Right lobe of liver (tissue), 6 donors: ENCODE results near the gene CKS2. TPM values are rescaled to one million over a fixed set of nuclear protein-coding genes. Genes with fewer than 3 reads are reported as not detected.

Source experiments
- ATAC-seq, 4 donors: fragments of 200-7000 bp; cut with Tn5 transposase; one replicate each; pipeline ENCODE4 v1.9.1; 2020; ENCODE audit warnings: mild to moderate bottlenecking in 4 of 4, moderate library complexity in 4 of 4
- DNase-seq, 3 donors: peaks; one replicate each; pipeline ENCODE4 v3.0.0-alpha.2; 2020
- H3K27ac ChIP-seq, 3 donors: fragments of 200-600 bp; one replicate each; pipeline ENCODE4 v1.8.0; 2022
- H3K27me3 ChIP-seq, 2 donors: fragments of 200-600 bp; one replicate each; pipeline ENCODE4 v1.8.0; 2022
- H3K36me3 ChIP-seq, 4 donors: fragments of 200-600 bp; sonication (generic) in 1 of 4; one replicate each; pipeline versions ENCODE4 v1.5.1 to v1.8.0; 2017 to 2022; ENCODE audit warnings: control low read depth in 1 of 4
- H3K4me1 ChIP-seq, 4 donors: fragments of 200-600 bp; sonication (generic) in 1 of 4; one replicate each; pipeline versions ENCODE4 v1.5.1 to v1.8.0; 2017 to 2022; ENCODE audit warnings: control low read depth in 1 of 4
- H3K4me3 ChIP-seq, 3 donors: fragments of 200-600 bp; one replicate each; pipeline ENCODE4 v1.8.0; 2022
- H3K9me3 ChIP-seq, 4 donors: fragments of 200-600 bp; sonication (generic) in 1 of 4; one replicate each; pipeline versions ENCODE4 v1.5.1 to v1.8.0; 2017 to 2022; ENCODE audit warnings: control low read depth in 1 of 4
- CTCF ChIP-seq, 4 donors: fragments of 200-600 bp in 3 of 4; fragments of 450-650 bp in 1 of 4; IDR thresholded peaks; one replicate each; pipeline versions ENCODE4 v1.5.1 to v1.8.0; 2016 to 2022; ENCODE audit warnings: antibody characterized with exemption in 4 of 4, mild to moderate bottlenecking in 2 of 4
- POLR2A ChIP-seq: fragments of 450-650 bp; IDR thresholded peaks from one replicate; pipeline ENCODE4 v1.6.1; 2017; ENCODE audit warnings: antibody characterized with exemption, mild to moderate bottlenecking
- WGBS: methylation state at CpG from one replicate; pipeline ENCODE4 v1.1.6; 2018; ENCODE audit warnings: low coverage, low lambda C conversion rate; ENCODE audit not compliant: insufficient coverage; ENCODE audit errors: missing lambda C conversion rate; 5-methylcytosine and 5-hydroxymethylcytosine counted together
- intact Hi-C, 2 donors: fragments of 100-400 bp; cut with DNase I; formaldehyde crosslinking; loops; one replicate each; pipeline versions ENCODE4 v1.11.2 to v1.14.1; 2022
- total RNA-seq, 6 experiments: library from RNA; depleted of rRNA in 2 of 6; stranded (reverse); fragments of >200 nt in 2 of 6; fragmentation: NEBNext Ultra II Directional in 3 of 6; extraction: Animal tissue kit (Norgen Biotek cat#: 25700) in 3 of 6; gene quantifications; one replicate each; pipeline versions ENCODE4 v1.1.0 to v1.2.4, GENCODE V29; 2016 to 2023
- donor health status: DM: no; HTN: yes; CAD: no.
- donor health status: DM: no; HTN: no; CAD: no.
- donor health status: DM: no; HTN: no; CAD: no.
- donor health status: DM: no; HTN: yes; CAD: no.
- donor health status: DM: no; HTN: yes; CAD: no.

CKS2 gene
- total RNA-seq, 6 experiments from 2014 or later: 4.4 to 27.2 (median 9.1) TPM

- 23% methylated on average over 20 of the region's 23 CpGs for WGBS
- Histone ChIP-seq H3K36me3 (no peaks in the 10 kb centered on the region), H3K27ac (peak overlapping the region; percentile 98 to 100 (median 99)), H3K4me1 (peaks cover 0 to 27% (median 1%) of the 10 kb centered on the region in 4 donors), H3K9me3 (no peaks in the 10 kb centered on the region), H3K4me3 (peak overlapping the region; percentile 68 to 81 (median 76)), H3K27me3 (no peaks in the 10 kb centered on the region)
- DNase-seq: no peak
- no peak for TF ChIP-seq POLR2A
- TF ChIP-seq CTCF (IDR thresholded peaks at IDR 0.05): no peak
- no peak for ATAC-seq
- intact Hi-C loops: no loop called here
Observed at GRCh38 chr9:89309608-89310474, 1.2 kb upstream of the CKS2 start.

GRCh38 chr9:89311346-89312221 lies 589 bp downstream of the CKS2 start:
- peaks cover 0 to 27% (median 1%) of the 10 kb centered on the region in 4 donors for H3K4me1 ChIP-seq
- H3K27ac ChIP-seq: peak overlapping the region; percentile 72 to 75 (median 75)
- TF ChIP-seq POLR2A (no peak), CTCF (IDR thresholded peaks at IDR 0.05) (no peak)
- intact Hi-C loops: no loop called here
- no peaks in the 10 kb centered on the region for H3K27me3 ChIP-seq
- WGBS: under 1% methylated on average over 20 of the region's 54 CpGs
- H3K36me3 ChIP-seq: peaks cover 0 to 2% (median 0%) of the 10 kb centered on the region in 4 donors
- H3K9me3 ChIP-seq: no peaks in the 10 kb centered on the region
- ATAC-seq (peak in 3 of 4 donors; percentile 0 to 1 (median 1)), DNase-seq (peak in 2 of 3 donors; percentile 53)
- peak overlapping the region; percentile 54 to 70 (median 69) for H3K4me3 ChIP-seq

GRCh38 chr9:89312222-89312571 lies 1.2 kb downstream of the CKS2 start:
- DNase-seq: no peak
- no peak for TF ChIP-seq CTCF (IDR thresholded peaks at IDR 0.05)
- no peak for TF ChIP-seq POLR2A
- under 1% methylated on average over 8 of the region's 8 CpGs for WGBS

GRCh38 chr9:89313842-89314241 lies 2.8 kb downstream of the CKS2 start:
- H3K9me3 ChIP-seq: no peaks in the 10 kb centered on the region
- DNase-seq: no peak
- H3K36me3 ChIP-seq: peaks cover 0 to 4% (median 0%) of the 10 kb centered on the region in 4 donors
- no peak overlapping the region for H3K4me3 ChIP-seq
- TF ChIP-seq POLR2A (no peak), CTCF (IDR thresholded peaks at IDR 0.05) (no peak)
- no peak overlapping the region for H3K27ac ChIP-seq
- no peaks in the 10 kb centered on the region for H3K27me3 ChIP-seq
- intact Hi-C loops: no loop called here
- WGBS: 76% methylated on average over 1 of the region's 1 CpG
- ATAC-seq: no peak
- peaks cover 0 to 34% (median 5%) of the 10 kb centered on the region in 4 donors for H3K4me1 ChIP-seq

More at GRCh38 chr9:89312222-89312571, 1.2 kb downstream of the CKS2 start:
- peaks cover 0 to 4% (median 0%) of the 10 kb centered on the region in 4 donors for H3K36me3 ChIP-seq
- intact Hi-C loops: no loop called here
- no peak for ATAC-seq
- H3K4me1 ChIP-seq: peaks cover 0 to 27% (median 2%) of the 10 kb centered on the region in 4 donors
- H3K9me3 ChIP-seq: no peaks in the 10 kb centered on the region
- H3K4me3 ChIP-seq: peak overlapping the region; percentile 54 to 70 (median 69)
- H3K27ac ChIP-seq: peak overlapping the region; percentile 72 to 75 (median 75)
- H3K27me3 ChIP-seq: no peaks in the 10 kb centered on the region
